NCI-H187 (cell line): ENCODE results near the gene PKNOX2.

Experiments used
- DNase-seq, 2 experiments: peaks; one replicate each; lab custom pipeline; 2025; lab: John Stamatoyannopoulos, UW

Gene PKNOX2

GRCh38 chr11:125410091-125410490, 245.5 kb downstream of the PKNOX2 start:
- no peak for DNase-seq

- DNase-seq, result no peak
These were observed 247.6 kb downstream of the PKNOX2 start for GRCh38 chr11:125412177-125412496.

GRCh38 chr11:125412509-125412908, 248.0 kb downstream of the PKNOX2 start:
- no peak for DNase-seq

GRCh38 chr11:125413226-125413625, 248.7 kb downstream of the PKNOX2 start:
- DNase-seq, result no peak

DNA sequence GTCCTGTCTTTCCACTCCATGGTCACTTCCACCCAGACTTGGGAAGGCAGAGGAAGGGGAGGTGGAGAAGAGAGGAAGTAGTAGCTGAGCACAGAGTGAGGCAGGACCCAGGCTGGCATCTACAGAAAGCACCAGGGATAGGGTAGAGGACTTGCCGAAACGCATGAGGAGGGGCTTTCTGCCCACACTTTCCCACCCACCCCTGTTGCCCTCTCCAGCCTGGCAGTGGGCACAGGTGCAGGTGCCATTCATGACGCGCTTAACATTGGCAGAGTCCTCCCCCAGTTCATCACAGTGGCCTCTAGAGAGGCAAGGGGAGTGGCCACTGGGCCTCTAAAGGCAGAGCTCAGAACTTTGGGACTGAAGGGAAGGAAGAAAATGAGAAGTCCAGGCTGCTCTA, 249.6 kb downstream of the PKNOX2 start:
- DNase-seq, result no peak

DNA sequence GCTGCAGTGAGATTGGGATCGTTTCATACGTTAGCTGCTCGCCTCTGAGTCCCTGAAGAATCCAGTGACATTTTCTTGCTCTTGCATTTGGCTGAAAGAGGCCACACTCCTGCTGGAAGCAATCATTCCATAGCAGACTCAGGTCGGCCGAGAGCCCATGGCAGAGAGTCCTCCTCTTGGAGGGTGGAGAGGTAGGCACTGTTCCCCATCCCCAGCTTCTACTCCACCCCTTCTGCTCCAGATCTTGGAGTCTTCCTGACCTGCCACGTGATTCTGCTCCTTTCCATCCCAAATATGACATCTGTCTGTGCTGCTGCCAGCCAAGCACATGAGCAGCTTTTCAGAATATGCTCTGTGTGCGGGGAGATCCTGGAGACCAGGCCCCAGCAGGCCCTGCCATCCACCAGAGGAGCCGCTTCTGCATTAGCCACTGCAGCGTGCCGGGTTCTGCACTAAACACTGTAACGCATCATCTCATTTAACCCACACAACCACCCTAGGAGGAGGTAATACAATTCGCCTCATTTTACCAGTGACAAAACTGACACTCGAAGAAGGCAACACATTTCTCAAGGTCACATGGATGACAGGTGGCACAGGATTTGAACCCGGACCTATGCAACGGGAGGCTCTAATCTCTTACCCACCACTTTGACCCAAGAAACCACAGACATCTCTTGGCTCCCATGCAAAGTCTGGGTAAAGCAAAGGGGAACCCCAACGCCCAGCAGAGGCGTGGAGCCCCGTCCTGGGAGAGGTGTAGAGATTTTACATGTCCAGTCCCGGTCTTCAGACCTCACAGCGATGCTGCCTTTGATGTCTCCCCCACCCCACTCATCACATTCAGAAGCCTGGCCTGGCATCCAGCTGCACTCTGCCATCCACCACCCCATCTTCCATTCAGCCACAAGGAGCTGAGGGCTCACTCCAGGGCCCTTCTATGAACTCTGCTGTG, 252.7 kb downstream of the PKNOX2 start:
- no peak for DNase-seq

DNA sequence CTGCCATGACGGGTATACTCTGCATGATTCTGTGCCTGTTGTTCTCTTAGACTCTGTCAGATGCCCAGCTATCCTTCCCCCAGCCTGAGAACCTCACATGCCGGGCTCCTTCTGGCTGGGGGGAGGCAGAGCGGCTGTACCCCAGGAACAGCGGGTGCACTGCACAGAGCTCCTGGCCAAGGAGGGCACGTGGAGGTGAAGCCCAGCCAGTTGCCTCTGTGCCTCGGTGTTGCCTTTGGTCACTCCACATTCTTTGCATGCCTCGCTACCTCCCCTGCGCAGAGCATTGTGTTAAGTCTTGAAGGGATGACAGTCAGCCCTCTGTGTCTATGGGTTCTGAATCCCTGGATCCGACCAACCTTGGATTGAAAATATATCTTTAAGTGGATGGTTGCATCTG, 253.8 kb downstream of the PKNOX2 start:
- DNase-seq, result no peak

GRCh38 chr11:125422681-125423080, 258.1 kb downstream of the PKNOX2 start:
- no peak for DNase-seq

- no peak for DNase-seq
These were observed 258.8 kb downstream of the PKNOX2 start for GRCh38 chr11:125423247-125423849.

GRCh38 chr11:125425601-125426000, 261.1 kb downstream of the PKNOX2 start:
- no peak for DNase-seq

DNA sequence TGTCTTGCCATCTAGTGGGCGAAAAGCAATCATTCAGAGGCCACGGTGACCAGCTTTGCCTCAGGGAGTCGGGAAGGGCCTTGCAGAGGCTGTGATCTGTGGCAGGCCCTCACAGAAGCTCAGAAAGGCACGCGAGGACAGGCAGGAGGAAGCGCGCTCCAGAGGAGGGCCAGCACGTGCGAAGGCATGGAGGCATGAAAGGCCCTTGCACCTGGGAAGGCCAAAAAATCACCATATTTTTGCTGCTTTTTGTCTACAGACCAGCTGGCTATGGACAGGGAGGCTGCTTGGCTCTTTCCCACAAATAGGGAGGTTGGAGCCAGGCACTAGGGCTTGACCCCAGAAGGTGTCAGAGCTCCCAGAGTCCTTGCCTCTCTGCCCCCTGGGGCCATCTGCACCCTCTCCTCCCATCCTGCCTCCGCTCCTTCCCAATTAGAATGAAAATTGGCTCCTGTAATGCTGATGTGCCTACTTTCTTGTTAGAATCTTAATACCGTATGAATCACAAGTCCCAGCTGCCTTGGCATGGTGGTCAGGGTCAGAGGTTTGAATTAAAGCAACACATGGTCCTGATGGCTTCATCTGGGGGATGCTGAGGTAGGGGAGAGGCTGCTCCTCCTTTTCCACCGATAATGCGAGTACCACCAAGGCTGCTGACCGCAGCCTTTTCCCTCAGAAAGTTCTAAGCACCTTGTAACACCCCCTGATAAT, 262.4 kb downstream of the PKNOX2 start:
- no peak for DNase-seq

- no peak for DNase-seq
These were observed 264.1 kb downstream of the PKNOX2 start for GRCh38 chr11:125428486-125429173.

- DNase-seq, result no peak
These were observed 264.7 kb downstream of the PKNOX2 start for GRCh38 chr11:125429174-125429707.

DNA sequence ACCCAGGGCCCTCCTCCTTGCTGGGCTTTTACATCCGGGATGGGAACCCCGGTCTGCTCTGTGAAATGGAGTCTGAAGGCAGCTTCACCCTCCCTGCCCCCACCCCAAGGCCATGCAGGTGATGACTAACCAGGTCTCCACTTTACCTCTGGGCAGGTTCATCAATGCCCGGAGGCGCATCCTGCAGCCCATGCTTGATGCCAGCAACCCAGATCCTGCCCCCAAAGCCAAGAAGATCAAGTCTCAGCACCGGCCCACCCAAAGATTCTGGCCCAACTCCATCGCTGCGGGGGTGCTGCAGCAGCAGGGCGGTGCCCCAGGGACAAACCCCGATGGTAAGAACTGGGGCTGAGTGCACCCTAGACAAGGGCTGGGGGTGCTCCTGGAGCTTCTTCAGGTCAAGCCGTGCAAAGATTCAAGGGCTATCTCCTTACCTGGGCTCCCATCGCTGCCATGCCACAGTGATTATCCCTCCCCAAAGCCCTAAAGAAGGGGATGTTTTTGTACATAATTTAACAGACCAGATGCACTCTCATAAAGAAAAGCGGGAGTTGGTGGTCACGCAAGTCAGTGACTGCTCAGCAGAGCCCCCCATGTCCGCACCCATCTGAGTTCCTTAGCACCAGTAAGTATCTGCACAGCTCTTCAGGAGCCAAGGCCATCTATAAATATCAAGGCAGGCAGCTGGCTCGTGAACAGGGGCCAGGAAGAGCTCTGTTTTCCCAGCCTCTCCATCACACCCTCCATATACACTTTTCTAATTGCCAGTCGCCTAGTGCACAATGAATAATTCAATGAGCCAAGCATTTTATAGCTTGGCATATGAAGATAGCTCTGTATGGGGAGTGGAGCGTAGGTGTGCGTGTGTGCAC, 265.5 kb downstream of the PKNOX2 start:
- no peak for DNase-seq

GRCh38 chr11:125431009-125431408, 266.5 kb downstream of the PKNOX2 start:
- no peak for DNase-seq

DNA sequence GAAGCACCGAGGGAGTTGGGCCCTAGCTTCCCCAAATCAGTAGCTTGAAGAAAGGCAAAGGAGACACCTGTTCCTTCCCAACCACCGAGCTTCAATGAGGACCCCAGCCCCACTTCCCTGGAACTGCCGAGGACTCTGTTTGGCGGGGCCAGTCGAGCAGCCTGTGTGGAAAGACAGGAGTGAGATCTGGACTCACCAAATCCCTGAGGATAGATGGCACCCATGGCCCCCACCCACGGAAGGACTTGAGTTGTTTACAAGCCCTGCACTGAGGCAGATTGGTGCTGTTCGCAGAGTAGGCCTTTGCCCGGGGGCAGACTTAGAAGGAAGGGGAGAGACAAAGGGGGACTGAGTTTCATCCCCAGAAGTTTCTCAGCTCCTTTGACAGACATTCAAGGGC, 266.9 kb downstream of the PKNOX2 start:
- DNase-seq, result no peak

- no peak for DNase-seq
These were observed 269.0 kb downstream of the PKNOX2 start for GRCh38 chr11:125433454-125434121.

DNA sequence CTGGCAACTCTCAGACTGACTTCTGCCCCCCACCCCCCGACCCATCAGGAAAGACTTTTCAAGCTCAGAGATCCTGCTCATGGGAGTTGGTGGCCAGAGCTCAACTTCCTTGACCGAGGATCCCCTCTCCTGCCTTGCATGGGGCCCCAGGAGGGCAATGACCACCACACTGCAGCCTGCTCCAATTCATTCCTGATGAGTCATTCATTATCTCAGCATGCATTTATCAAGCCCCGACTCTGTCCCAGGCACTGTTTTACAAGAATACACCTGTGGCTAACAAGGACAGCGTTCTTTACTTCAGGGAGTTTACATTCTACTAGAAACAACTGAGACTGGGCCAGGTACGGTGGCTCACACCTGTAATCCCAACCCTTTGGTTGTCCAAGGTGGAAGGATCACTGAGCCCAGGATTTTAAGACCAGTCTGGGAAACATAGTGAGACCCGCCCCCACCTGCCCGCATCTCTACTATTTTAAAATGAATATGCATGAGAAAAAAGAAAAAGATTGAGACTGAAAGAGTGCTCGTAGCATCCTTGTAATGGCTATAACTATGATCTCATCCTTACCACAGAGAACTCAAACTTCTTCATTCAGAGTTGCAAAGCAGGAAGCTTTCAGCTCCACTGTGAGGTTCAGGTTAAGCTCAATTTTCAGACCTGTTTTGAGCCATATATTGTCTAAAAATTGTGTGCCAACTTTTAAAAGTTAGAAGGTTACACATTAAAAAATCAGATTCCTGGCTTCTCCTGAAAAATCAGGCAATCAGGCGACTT, 271.1 kb downstream of the PKNOX2 start:
- DNase-seq, result no peak

GRCh38 chr11:125441648-125442410, 277.3 kb downstream of the PKNOX2 start:
- DNase-seq, result no peak
